DLD1 (cell line): Measurements from ENCODE around the gene RNF125.

Experiments
- in situ Hi-C: cut with HindIII; loops from 2 replicates; pipeline ENCODE4 v1.10.0; 2017; ENCODE audit warnings: low sequenced_read_pairs

The RNF125 gene

GRCh38 chr18:32021756-32022564 is 3.3 kb downstream of the RNF125 start:
- in situ Hi-C loops, result no loop called here

- in situ Hi-C loops, result no loop called here
These were observed 7.1 kb downstream of the RNF125 start for GRCh38 chr18:32025744-32026143.

GRCh38 chr18:32026491-32027086 is 8.0 kb downstream of the RNF125 start:
- in situ Hi-C loops, result no loop called here

- in situ Hi-C loops, result no loop called here
These were observed 10.9 kb downstream of the RNF125 start for GRCh38 chr18:32029558-32029957.

GRCh38 chr18:32032609-32033008 is 14.0 kb downstream of the RNF125 start:
- in situ Hi-C loops, result no loop called here

GRCh38 chr18:32036506-32037180 is 18.0 kb downstream of the RNF125 start:
- in situ Hi-C loops, result no loop called here

- in situ Hi-C loops, result no loop called here
These were observed 19.0 kb downstream of the RNF125 start for GRCh38 chr18:32037616-32038015.

GRCh38 chr18:32040936-32041335 is 22.3 kb downstream of the RNF125 start:
- in situ Hi-C loops, result no loop called here

- in situ Hi-C loops, result no loop called here
These were observed 23.7 kb downstream of the RNF125 start for GRCh38 chr18:32042337-32042736.

GRCh38 chr18:32048507-32049091 is 30.0 kb downstream of the RNF125 start:
- in situ Hi-C loops, result no loop called here

GRCh38 chr18:32049393-32050171 is 31.0 kb downstream of the RNF125 start:
- in situ Hi-C loops, result no loop called here

- in situ Hi-C loops, result no loop called here
These were observed 38.2 kb downstream of the RNF125 start for GRCh38 chr18:32056613-32057358.

GRCh38 chr18:32057624-32058165 is 39.1 kb downstream of the RNF125 start:
- in situ Hi-C loops, result no loop called here

- in situ Hi-C loops, result no loop called here
These were observed 41.4 kb downstream of the RNF125 start for GRCh38 chr18:32060026-32060425.

GRCh38 chr18:32067375-32068167 is 48.9 kb downstream of the RNF125 start:
- in situ Hi-C loops, result no loop called here

GRCh38 chr18:32072321-32072720 is 53.7 kb downstream of the RNF125 start:
- in situ Hi-C loops, result no loop called here

GRCh38 chr18:32074206-32074605 is 55.6 kb downstream of the RNF125 start:
- in situ Hi-C loops, result no loop called here

- in situ Hi-C loops, result no loop called here
These were observed 60.2 kb downstream of the RNF125 start for GRCh38 chr18:32078845-32079244.

GRCh38 chr18:32081881-32082280 is 63.3 kb downstream of the RNF125 start:
- in situ Hi-C loops, result no loop called here
